K562 (cell line): ENCODE data around the gene RAB3IP. TPM values are rescaled to one million over a fixed set of nuclear protein-coding genes. Genes with fewer than 3 reads are reported as not detected.

Source experiments
- ATAC-seq: fragments of 200-7000 bp; cut with Tn5 transposase; 3 replicates; pipeline ENCODE4 v1.9.1; 2020; ENCODE audit warnings: moderate library complexity
- BruUV-seq: library from RNA; stranded (reverse); fragments of 400-500 nt; replicated peaks from 2 replicates; lab custom pipeline; 2021; lab: Mats Ljungman, UMichigan
- CTCF ChIA-PET: fragments of 300-600 bp; formaldehyde crosslinking; extraction: SDS; loops from one replicate; lab custom pipeline; 2021; ENCODE audit warnings: low intra/inter-chr PET ratio; lab: Yijun Ruan, JAX
- POLR2A ChIA-PET: fragments of 300-600, 350-650 bp; sonication (Branson Sonifier 250); formaldehyde crosslinking; extraction: SDS; loops from one replicate; lab custom pipeline; 2021; ENCODE audit warnings: antibody characterized with exemption, inconsistent platforms; lab: Yijun Ruan, JAX
- DNase-seq, 4 experiments: peaks; one replicate each; pipeline versions ENCODE4 v3.0.0 to v3.0.0-alpha.2; 2011 to 2018; ENCODE audit warnings: low spot score in 3 of 4, mixed read lengths in 3 of 4; ENCODE audit errors: extremely low read depth in 1 of 4
- FAIRE-seq: peaks from 2 replicates; lab custom pipeline; 2011; peaks lifted over from hg19 to GRCh38; lab: Jason Lieb, UNC
- H2AFZ ChIP-seq: 2 replicates; pipeline ENCODE4 v1.6.0; 2011; ENCODE audit warnings: low read depth, low read length, control low read depth, inconsistent platforms
- H3K27ac ChIP-seq: fragments of 200-600 bp; 3 replicates; pipeline ENCODE4 v1.8.0; 2011; ENCODE audit warnings: low read depth, mild to moderate bottlenecking, control low read depth, inconsistent platforms, low read length, moderate library complexity, mixed read lengths; ENCODE audit errors: extremely low read depth
- H3K27me3 ChIP-seq, 2 experiments: fragments of 300-600 bp in 1 of 2; 2 replicates in 1 of 2; 3 replicates in 1 of 2; pipeline versions ENCODE4 v1.6.0 to v1.8.0; 2011; ENCODE audit warnings: inconsistent platforms in 2 of 2, low read length in 2 of 2, mild to moderate bottlenecking in 1 of 2, mixed read lengths in 1 of 2, moderate library complexity in 1 of 2; ENCODE audit not compliant: control insufficient read depth in 2 of 2, insufficient read depth in 2 of 2
- H3K36me3 ChIP-seq: fragments of 300-600 bp; 3 replicates; pipeline ENCODE4 v1.8.0; 2011; ENCODE audit warnings: mild to moderate bottlenecking, low read length, inconsistent platforms; ENCODE audit not compliant: control insufficient read depth, insufficient read depth
- H3K4me1 ChIP-seq, 2 experiments: fragments of 200-600 bp in 1 of 2; replicated peaks in 1 of 2; 2 replicates in 1 of 2; 3 replicates in 1 of 2; pipeline versions ENCODE4 v1.5.1 to v1.8.0; 2011; ENCODE audit warnings: inconsistent platforms in 2 of 2, low read length in 2 of 2, mild to moderate bottlenecking in 1 of 2, mixed read lengths in 1 of 2, moderate library complexity in 1 of 2; ENCODE audit not compliant: control insufficient read depth in 2 of 2, insufficient read depth in 2 of 2
- H3K4me2 ChIP-seq: 2 replicates; pipeline ENCODE4 v1.6.1; 2011; ENCODE audit warnings: low read length, control low read depth, inconsistent platforms, mixed read lengths; ENCODE audit not compliant: insufficient read depth
- H3K4me3 ChIP-seq: fragments of 200-600 bp; sonication (generic), shearing (Covaris generic); 2 replicates; pipeline ENCODE4 v1.5.1; 2016; ENCODE audit warnings: control low read depth, inconsistent platforms
- H3K79me2 ChIP-seq: fragments of 200-600 bp; 3 replicates; pipeline ENCODE4 v1.8.0; 2011; ENCODE audit warnings: low read length, inconsistent platforms; ENCODE audit not compliant: control insufficient read depth, insufficient read depth
- H3K9ac ChIP-seq, 2 experiments: 2 replicates each; pipeline versions ENCODE4 v1.6.0 to v1.6.1; 2011; ENCODE audit warnings: low read depth in 2 of 2, low read length in 2 of 2, control low read depth in 1 of 2, inconsistent platforms in 1 of 2, mild to moderate bottlenecking in 1 of 2, mixed read lengths in 1 of 2; ENCODE audit not compliant: insufficient read depth in 1 of 2
- H3K9me1 ChIP-seq: one replicate; pipeline ENCODE4 v1.6.0; 2011; ENCODE audit warnings: inconsistent platforms, mild to moderate bottlenecking, low read length, moderate library complexity; ENCODE audit not compliant: control insufficient read depth, insufficient read depth
- H3K9me3 ChIP-seq: replicated peaks from 2 replicates; pipeline ENCODE4 v1.5.1; 2011; ENCODE audit warnings: low read depth, low read length, inconsistent platforms; ENCODE audit not compliant: control insufficient read depth, insufficient read depth
- H4K20me1 ChIP-seq: replicated peaks from 2 replicates; pipeline ENCODE4 v1.6.1; 2011; ENCODE audit warnings: low read length, inconsistent platforms, mixed read lengths; ENCODE audit not compliant: control insufficient read depth, insufficient read depth
- CUX1 ChIP-seq: fragments of 200-800 bp; sonication (Bioruptor generic); IDR thresholded peaks from 2 replicates; pipeline ENCODE4 v1.6.1; 2016; ENCODE audit warnings: missing genetic modification characterization, missing compliant biosample characterization
- ESRRB ChIP-seq: fragments of 250-450 bp; sonication (Bioruptor Pico); IDR thresholded peaks from 2 replicates; pipeline ENCODE4 v1.5.0; 2020; ENCODE audit warnings: mild to moderate bottlenecking, moderate library complexity, borderline replicate concordance
- PRMT5 ChIP-seq: sonication (generic); formaldehyde crosslinking; IDR thresholded peaks from 2 replicates; pipeline ENCODE4 v1.5.0; 2020; ENCODE audit warnings: missing genetic modification reagents
- RB1 ChIP-seq: fragments of 450-650 bp; IDR thresholded peaks from 2 replicates; pipeline ENCODE4 v1.6.1; 2017; ENCODE audit warnings: low read depth, mild to moderate bottlenecking
- TFAP4 ChIP-seq: sonication (generic); formaldehyde crosslinking; IDR thresholded peaks from 2 replicates; pipeline ENCODE4 v1.8.0; 2022; ENCODE audit warnings: missing genetic modification reagents, mild to moderate bottlenecking, moderate library complexity, borderline replicate concordance
- WGBS: fragments of 100-300 bp; shearing (Covaris generic); methylation state at CpG from one replicate; pipeline ENCODE4 v1.1.6; 2016; ENCODE audit warnings: low coverage, mixed read lengths; ENCODE audit not compliant: insufficient coverage; ENCODE audit errors: missing lambda C conversion rate; 5-methylcytosine and 5-hydroxymethylcytosine counted together
- in situ Hi-C: fragments of 300-500 bp; cut with MboI; formaldehyde crosslinking; loops from 4 replicates; pipeline ENCODE4 v1.15.0; 2018; ENCODE audit warnings: inconsistent platforms, mixed read lengths
- intact Hi-C: fragments of 100-400 bp; cut with micrococcal nuclease; formaldehyde crosslinking; loops from 2 replicates; pipeline ENCODE4 v1.14.2; 2022
- polyA plus RNA-seq, 8 experiments: library from polyadenylated mRNA; depleted of rRNA in 4 of 8; stranded (reverse) in 5 of 8; unstranded in 3 of 8; fragments of >200 nt; fragmentation: Nextera tagmentation in 2 of 8; fragmentation: Illumina TruSeq in 1 of 8; extraction: Ambion mirVana in 2 of 8; extraction: Trizol in 1 of 8; gene quantifications; 2 replicates each; pipeline versions ENCODE4 v1.2.1 to v1.2.3, GENCODE V29; 2011 to 2014; ENCODE audit warnings: inconsistent platforms in 1 of 8, missing spikeins in 1 of 8
- total RNA-seq, 7 experiments: library from RNA; depleted of rRNA in 6 of 7; stranded (reverse); fragments of >200 nt in 6 of 7; fragmentation: Illumina TruSeq in 2 of 7; extraction: Trizol in 2 of 7; gene quantifications; 2 replicates each; pipeline versions ENCODE4 v1.2.1 to v1.2.3, GENCODE V29; 2011 to 2021; ENCODE audit warnings: low replicate concordance in 1 of 7

RAB3IP gene
- total and polyA plus RNA-seq, 9 of the 15 experiments (the other 6 are each of a cell fraction or from before 2014, with no cell fraction given) = 5.6 to 25.5 (median 11.3) TPM

GRCh38 chr12:69708649-69709048 is 30.0 kb upstream of the RAB3IP start:
- no peak overlapping the region for H3K4me3 ChIP-seq
- CTCF ChIA-PET = no interaction called here
- no peaks in the 10 kb centered on the region; the same call in 1 of the 2 replicates for H3K9me3 ChIP-seq
- DNase-seq = no peak
- H3K36me3 ChIP-seq = no peaks in the 10 kb centered on the region
- TF ChIP-seq PRMT5 (CRISPR knock-in tag) (no peak), RB1 (no peak), ESRRB (CRISPR knock-in tag) (no peak), TFAP4 (CRISPR knock-in tag) (no peak), CUX1 (CRISPR knock-in tag) (no peak)
- TF ChIP-seq, all 486 proteins: peak for 0
- Histone ChIP-seq H3K27ac (no peak overlapping the region), H3K27me3 (no peaks in the 10 kb centered on the region; a peak in 3 of 5 replicates), H3K79me2 (no peaks in the 10 kb centered on the region), H2AFZ (no peak overlapping the region), H3K9ac (no peak overlapping the region), H3K9me1 (no peaks in the 10 kb centered on the region), H3K4me2 (no peak overlapping the region), H4K20me1 (no peaks in the 10 kb centered on the region), H3K4me1 (no peaks in the 10 kb centered on the region)
- POLR2A ChIA-PET = no interaction called here
- no TSS peak for BruUV-seq
- WGBS = 17% methylated on average over 3 of the region's 3 CpGs
- FAIRE-seq = no peak
- intact Hi-C loops = no loop called here
- no peak for ATAC-seq
- in situ Hi-C loops = no loop called here
